ENCODE results near the gene FAM174B.

- no peak for TF ChIP-seq CTCF (IDR thresholded peaks at IDR 0.05; ENCODE audit: low read depth, low read length)
- no peak for TF ChIP-seq POLR2A (IDR thresholded peaks at IDR 0.05; ENCODE audit: extremely low read depth, insufficient read length)
These were observed 81.4 kb downstream of the FAM174B start for GRCh38 chr15:92574161-92574560.

Data from NB4 (cell line).